ENCODE results near the gene GPX4. TPM values are rescaled to one million over a fixed set of nuclear protein-coding genes. Genes with fewer than 3 reads are reported as not detected.

Gene GPX4
- total and polyA plus RNA-seq, 2 experiments from 2014 or later, result 759 to 860 TPM

- TF ChIP-seq CTCF (IDR thresholded peaks at IDR 0.05; ENCODE audit: low read depth, low read length), result no peak
Measured at GRCh38 chr19:1121395-1121794, 17.6 kb downstream of the GPX4 start.

GRCh38 chr19:1122021-1122971 lies 18.5 kb downstream of the GPX4 start:
- Histone ChIP-seq H3K27ac (no peak overlapping the region), H3K36me3 (peaks cover 1% of the 10 kb centered on the region), H3K4me1 (ENCODE audit: low read depth) (no peaks in the 10 kb centered on the region), H3K9me3 (ENCODE audit: low read depth) (no peaks in the 10 kb centered on the region), H3K4me3 (no peak overlapping the region), H3K27me3 (no peaks in the 10 kb centered on the region)
- no peak for TF ChIP-seq CTCF (IDR thresholded peaks at IDR 0.05; ENCODE audit: low read depth, low read length)
- DNase-seq (ENCODE audit: low read depth in 1 of 2, low spot score in 1 of 2), result no peak

More at GRCh38 chr19:1121395-1121794, 17.6 kb downstream of the GPX4 start:
- H3K27ac ChIP-seq, result no peak overlapping the region
- no peaks in the 10 kb centered on the region for H3K27me3 ChIP-seq
- no peak for DNase-seq (ENCODE audit: low read depth in 1 of 2, low spot score in 1 of 2)
- no peaks in the 10 kb centered on the region for H3K36me3 ChIP-seq
- no peak overlapping the region for H3K4me3 ChIP-seq
- no peaks in the 10 kb centered on the region for H3K4me1 ChIP-seq (ENCODE audit: low read depth)
- H3K9me3 ChIP-seq (ENCODE audit: low read depth), result no peaks in the 10 kb centered on the region

- Histone ChIP-seq H3K9me3 (ENCODE audit: low read depth) (no peaks in the 10 kb centered on the region), H3K4me1 (ENCODE audit: low read depth) (no peaks in the 10 kb centered on the region), H3K27ac (no peak overlapping the region), H3K36me3 (peaks cover 3% of the 10 kb centered on the region), H3K27me3 (no peaks in the 10 kb centered on the region), H3K4me3 (no peak overlapping the region)
- peak; percentile 81 to 86 for DNase-seq (ENCODE audit: low read depth in 1 of 2, low spot score in 1 of 2)
- no peak for TF ChIP-seq CTCF (IDR thresholded peaks at IDR 0.05; ENCODE audit: low read depth, low read length)
Measured at GRCh38 chr19:1122972-1123363, 19.2 kb downstream of the GPX4 start.

GRCh38 chr19:1123381-1123780 lies 19.6 kb downstream of the GPX4 start:
- peaks cover 3% of the 10 kb centered on the region for H3K36me3 ChIP-seq
- no peaks in the 10 kb centered on the region for H3K4me1 ChIP-seq (ENCODE audit: low read depth)
- DNase-seq (ENCODE audit: low read depth in 1 of 2, low spot score in 1 of 2), result no peak
- no peak overlapping the region for H3K27ac ChIP-seq
- H3K9me3 ChIP-seq (ENCODE audit: low read depth), result no peaks in the 10 kb centered on the region
- no peaks in the 10 kb centered on the region for H3K27me3 ChIP-seq
- H3K4me3 ChIP-seq, result no peak overlapping the region
- no peak for TF ChIP-seq CTCF (IDR thresholded peaks at IDR 0.05; ENCODE audit: low read depth, low read length)

- DNase-seq (ENCODE audit: low read depth in 1 of 2, low spot score in 1 of 2), result no peak
- Histone ChIP-seq H3K4me1 (ENCODE audit: low read depth) (no peaks in the 10 kb centered on the region), H3K4me3 (no peak overlapping the region), H3K9me3 (ENCODE audit: low read depth) (no peaks in the 10 kb centered on the region), H3K27me3 (no peaks in the 10 kb centered on the region), H3K27ac (no peak overlapping the region), H3K36me3 (peaks cover 3% of the 10 kb centered on the region)
- no peak for TF ChIP-seq CTCF (IDR thresholded peaks at IDR 0.05; ENCODE audit: low read depth, low read length)
Measured at GRCh38 chr19:1123885-1124677, 20.3 kb downstream of the GPX4 start.
